IMR-90 (cell line): ENCODE data around the gene ADCK1. TPM values are rescaled to one million over a fixed set of nuclear protein-coding genes. Genes with fewer than 3 reads are reported as not detected.

ENCODE experiments used
- ATAC-seq: fragments of 200-7000 bp; cut with Tn5 transposase; 2 replicates; pipeline ENCODE4 v1.9.1; 2020; ENCODE audit warnings: low read depth, mild to moderate bottlenecking, moderate library complexity
- BruUV-seq: library from RNA; stranded (reverse); fragments of 400-500 nt; replicated peaks from 2 replicates; lab custom pipeline; 2021; lab: Mats Ljungman, UMichigan
- CTCF ChIA-PET: fragments of 300-600 bp; formaldehyde crosslinking; extraction: SDS; loops from one replicate; lab custom pipeline; 2021; ENCODE audit warnings: antibody characterized with exemption; lab: Yijun Ruan, JAX
- POLR2A ChIA-PET: fragments of 300-600 bp; sonication (Branson Sonifier 250); formaldehyde crosslinking; loops from one replicate; lab custom pipeline; 2022; ENCODE audit warnings: antibody characterized with exemption; ENCODE audit not compliant: unreplicated experiment; lab: Charles Lee
- DNase-seq: peaks from one replicate; pipeline ENCODE4 v3.0.0; 2013
- H2AFZ ChIP-seq: replicated peaks from 2 replicates; pipeline ENCODE3; 2013; ENCODE audit warnings: low read length, mild to moderate bottlenecking; ENCODE audit not compliant: poor library complexity
- H2AK5ac ChIP-seq: 2 replicates; pipeline ENCODE4 v1.6.1; 2013; ENCODE audit warnings: low read depth, low read length, inconsistent platforms
- H2AK9ac ChIP-seq: replicated peaks from 2 replicates; pipeline ENCODE3; 2013; ENCODE audit warnings: mild to moderate bottlenecking, low read depth, low read length, moderate library complexity; ENCODE audit not compliant: poor library complexity
- H2BK120ac ChIP-seq: 2 replicates; pipeline ENCODE4 v1.6.1; 2013; ENCODE audit warnings: low read depth, low read length, inconsistent platforms
- H2BK15ac ChIP-seq: 3 replicates; pipeline ENCODE4 v1.6.1; 2013; ENCODE audit warnings: low read depth, low read length, inconsistent platforms
- H2BK20ac ChIP-seq: 2 replicates; pipeline ENCODE4 v1.6.1; 2013; ENCODE audit warnings: low read depth, mild to moderate bottlenecking, inconsistent platforms, low read length, moderate library complexity
- H2BK5ac ChIP-seq: 2 replicates; pipeline ENCODE4 v1.6.1; 2013; ENCODE audit warnings: mild to moderate bottlenecking, low read depth, low read length, inconsistent platforms; ENCODE audit not compliant: poor library complexity, severe bottlenecking
- H3K14ac ChIP-seq: replicated peaks from 2 replicates; pipeline ENCODE4 v1.6.1; 2013; ENCODE audit warnings: low read depth, low read length, inconsistent platforms
- H3K18ac ChIP-seq: 2 replicates; pipeline ENCODE4 v1.6.1; 2013; ENCODE audit warnings: low read depth, low read length, control low read depth
- H3K23ac ChIP-seq: 2 replicates; pipeline ENCODE4 v1.6.1; 2013; ENCODE audit warnings: low read depth, low read length, inconsistent platforms
- H3K27ac ChIP-seq: 2 replicates; pipeline ENCODE4 v1.5.1; 2013; ENCODE audit warnings: mild to moderate bottlenecking, control low read depth, low read length; ENCODE audit not compliant: insufficient read depth
- H3K27me3 ChIP-seq: 2 replicates; pipeline ENCODE4 v1.6.1; 2013; ENCODE audit warnings: low read length; ENCODE audit not compliant: control insufficient read depth, insufficient read depth
- H3K36me3 ChIP-seq: 2 replicates; pipeline ENCODE4 v1.6.1; 2013; ENCODE audit warnings: low read length, mixed read lengths; ENCODE audit not compliant: control insufficient read depth, insufficient read depth
- H3K4ac ChIP-seq: 2 replicates; pipeline ENCODE4 v1.6.1; 2013; ENCODE audit warnings: low read depth, low read length, inconsistent platforms
- H3K4me1 ChIP-seq: 2 replicates; pipeline ENCODE4 v1.6.1; 2013; ENCODE audit warnings: low read length, mixed read lengths; ENCODE audit not compliant: control insufficient read depth, insufficient read depth
- H3K4me2 ChIP-seq: 2 replicates; pipeline ENCODE4 v1.6.1; 2013; ENCODE audit warnings: low read depth, mild to moderate bottlenecking, control low read depth, low read length, moderate library complexity
- H3K4me3 ChIP-seq: 2 replicates; pipeline ENCODE4 v1.5.1; 2013; ENCODE audit warnings: low read depth, mild to moderate bottlenecking, control low read depth, low read length, moderate library complexity; ENCODE audit not compliant: insufficient read depth
- H3K56ac ChIP-seq: 2 replicates; pipeline ENCODE4 v1.6.1; 2013; ENCODE audit warnings: low read length, inconsistent platforms; ENCODE audit not compliant: insufficient read depth; ENCODE audit errors: extremely low read depth
- H3K79me1 ChIP-seq, 2 experiments: 2 replicates each; pipeline ENCODE4 v1.6.1; 2013; ENCODE audit warnings: low read length in 2 of 2, inconsistent platforms in 1 of 2, low read depth in 1 of 2
- H3K9ac ChIP-seq: 2 replicates; pipeline ENCODE4 v1.6.1; 2013; ENCODE audit warnings: low read depth, low read length, control low read depth
- H3K9me1 ChIP-seq: 2 replicates; pipeline ENCODE4 v1.6.1; 2013; ENCODE audit warnings: low read length, inconsistent platforms; ENCODE audit not compliant: insufficient read depth
- H3K9me3 ChIP-seq: 2 replicates; pipeline ENCODE4 v1.6.1; 2013; ENCODE audit warnings: low read length; ENCODE audit not compliant: control insufficient read depth, insufficient read depth
- H4K20me1 ChIP-seq: 2 replicates; pipeline ENCODE4 v1.6.1; 2013; ENCODE audit warnings: low read length, inconsistent platforms; ENCODE audit not compliant: insufficient read depth
- H4K5ac ChIP-seq: 2 replicates; pipeline ENCODE4 v1.6.1; 2013; ENCODE audit warnings: mild to moderate bottlenecking, low read depth, low read length, control low read depth
- H4K8ac ChIP-seq, 2 experiments: 2 replicates each; pipeline ENCODE4 v1.6.1; 2013; ENCODE audit warnings: low read depth in 2 of 2, low read length in 2 of 2, control low read depth in 1 of 2, inconsistent platforms in 1 of 2
- H4K91ac ChIP-seq: 2 replicates; pipeline ENCODE4 v1.6.1; 2013; ENCODE audit warnings: low read depth, low read length, inconsistent platforms; ENCODE audit not compliant: insufficient read depth
- MAFK ChIP-seq: IDR thresholded peaks from 2 replicates; pipeline ENCODE4 v1.6.1; 2012; ENCODE audit warnings: low read depth, low read length, improper control_type of control experiment
- whole genome bisulfite sequencing, 2 experiments: methylation state at CpG; one replicate each; pipeline versions ENCODE4 v1.1.5 to v1.1.7; 2013; ENCODE audit warnings: missing lambda C conversion rate in 2 of 2; ENCODE audit not compliant: insufficient read length in 1 of 2; ENCODE audit errors: extremely low coverage in 2 of 2; 5-methylcytosine and 5-hydroxymethylcytosine counted together
- dilution Hi-C: fragments of 300-500 bp; cut with HindIII; formaldehyde crosslinking; loops from one replicate; pipeline ENCODE4 v1.14.3; 2018; ENCODE audit warnings: low sequenced_read_pairs; ENCODE audit not compliant: unreplicated experiment
- in situ Hi-C: fragments of 300-500 bp; cut with MboI; formaldehyde crosslinking; loops from 3 replicates; pipeline ENCODE4 v1.14.3; 2019; ENCODE audit warnings: low sequenced_read_pairs, inconsistent platforms, mixed read lengths
- intact Hi-C: fragments of 100-400 bp; cut with micrococcal nuclease; formaldehyde crosslinking; loops from 2 replicates; pipeline ENCODE4 v1.10.0; 2022
- polyA plus RNA-seq, 3 experiments: library from polyadenylated mRNA; depleted of rRNA; stranded (reverse); fragments of >200 nt; gene quantifications; 2 replicates each; pipeline ENCODE4 v1.2.3, GENCODE V29; 2012; ENCODE audit warnings: low replicate concordance in 1 of 3
- total RNA-seq: library from RNA; depleted of rRNA; stranded (reverse); fragments of >200 nt; gene quantifications from 2 replicates; pipeline ENCODE4 v1.2.3, GENCODE V29; 2012

ADCK1 gene
- total and polyA plus RNA-seq, 2 of the 4 experiments (the other 2 are of a cell fraction): 1.6 to 4.6 TPM

DNA sequence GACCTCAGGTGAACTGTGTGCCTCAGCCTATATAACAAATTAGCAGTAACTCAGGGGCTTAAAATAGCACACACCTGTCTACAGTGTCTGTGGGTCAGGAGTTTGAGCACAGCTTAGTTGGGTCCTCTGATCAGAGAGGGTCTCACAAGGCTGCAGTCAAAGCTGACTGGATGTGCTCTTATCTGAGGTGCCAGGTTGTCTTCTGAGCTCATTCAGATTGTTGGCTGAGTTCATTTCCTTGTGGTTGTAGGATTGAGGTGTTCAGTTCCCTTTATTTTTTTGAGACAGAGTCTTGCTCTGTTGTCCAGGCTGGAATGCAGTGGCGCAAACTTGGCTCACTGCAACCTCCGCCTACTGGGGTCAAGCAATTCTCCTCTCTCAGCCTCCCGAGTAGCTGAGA lies 164.7 kb downstream of the ADCK1 start:
- H3K27me3 ChIP-seq: peaks cover 2% of the 10 kb centered on the region; the same call in 1 of the 2 replicates
- CTCF ChIA-PET: no interaction called here
- POLR2A ChIA-PET: no interaction called here
- no CpG with 5 or more reads among the region's 3 CpGs for WGBS, 2 experiments
- H3K9ac ChIP-seq: no peak overlapping the region
- no peak overlapping the region for H4K91ac ChIP-seq
- H4K5ac ChIP-seq: no peak overlapping the region
- H3K56ac ChIP-seq: no peak overlapping the region
- no peak overlapping the region for H2BK20ac ChIP-seq
- no peak overlapping the region for H3K4ac ChIP-seq
- H3K4me3 ChIP-seq: no peak overlapping the region
- in situ Hi-C loops: no loop called here
- H3K4me1 ChIP-seq: no peaks in the 10 kb centered on the region
- no peak overlapping the region for H3K23ac ChIP-seq
- no peak overlapping the region for H3K18ac ChIP-seq
- no peaks in the 10 kb centered on the region for H3K79me1 ChIP-seq
- H3K9me3 ChIP-seq: no peaks in the 10 kb centered on the region
- no TSS peak for BruUV-seq
- H4K8ac ChIP-seq: no peak overlapping the region
- DNase-seq: no peak
- H2BK120ac ChIP-seq: no peak overlapping the region
- H3K14ac ChIP-seq: no peak overlapping the region
- no peaks in the 10 kb centered on the region for H4K20me1 ChIP-seq
- dilution Hi-C loops: no loop called here
- H3K27ac ChIP-seq: no peak overlapping the region
- H2AK9ac ChIP-seq: no peak overlapping the region
- no peaks in the 10 kb centered on the region for H3K36me3 ChIP-seq
- no peak overlapping the region for H2BK5ac ChIP-seq
- no peak for ATAC-seq
- no peak overlapping the region for H3K4me2 ChIP-seq
- intact Hi-C loops: no loop called here
- H2AK5ac ChIP-seq: no peak overlapping the region
- no peaks in the 10 kb centered on the region for H3K9me1 ChIP-seq
- H2BK15ac ChIP-seq: no peak overlapping the region
- TF ChIP-seq MAFK: no peak
- no peak overlapping the region for H2AFZ ChIP-seq
